A549 (cell line): ENCODE data around the gene GBE1. TPM values are rescaled to one million over a fixed set of nuclear protein-coding genes. Genes with fewer than 3 reads are reported as not detected.

Experiments
- ATAC-seq, 2 experiments: fragments of 200-7000 bp in 1 of 2; fragments of >200 bp in 1 of 2; cut with Nextera tagmentation in 1 of 2; cut with Tn5 transposase in 1 of 2; 3 replicates each; pipeline versions ENCODE4 v1.8.0 to v1.9.1; 2018 to 2020; ENCODE audit warnings: mild to moderate bottlenecking in 1 of 2, moderate library complexity in 1 of 2
- CTCF ChIA-PET: fragments of 300-600 bp; sonication (Branson Sonifier 250); formaldehyde crosslinking; extraction: SDS; loops from one replicate; lab custom pipeline; 2021; ENCODE audit warnings: antibody characterized with exemption, inconsistent platforms; lab: Yijun Ruan, JAX
- POLR2A ChIA-PET: fragments of 350-600 bp; formaldehyde crosslinking; extraction: SDS; loops from one replicate; lab custom pipeline; 2021; ENCODE audit warnings: antibody characterized with exemption, inconsistent platforms; lab: Yijun Ruan, JAX
- DNase-seq, 2 experiments: peaks; one replicate each; pipeline versions ENCODE4 v3.0.0 to v3.0.0-alpha.2; 2011 to 2016; ENCODE audit warnings: low read depth in 1 of 2, low spot score in 1 of 2
- FAIRE-seq: peaks from 2 replicates; lab custom pipeline; 2011; peaks lifted over from hg19 to GRCh38; lab: Jason Lieb, UNC
- H3K27ac ChIP-seq, 2 experiments: fragments of >200 bp; sonication (Bioruptor Twin); formaldehyde crosslinking; 3 replicates each; pipeline ENCODE4 v1.5.1; 2016 to 2017
- H3K4me1 ChIP-seq: fragments of >200 bp; sonication (Bioruptor Twin); formaldehyde crosslinking; 3 replicates; pipeline ENCODE4 v1.6.1; 2016
- H3K4me2 ChIP-seq: fragments of >200 bp; sonication (Bioruptor Twin); formaldehyde crosslinking; 3 replicates; pipeline ENCODE4 v1.6.1; 2016
- H3K4me3 ChIP-seq: fragments of >200 bp; sonication (Bioruptor Twin); formaldehyde crosslinking; 3 replicates; pipeline ENCODE4 v1.5.1; 2016
- H3K9me3 ChIP-seq: fragments of >200 bp; sonication (Bioruptor Twin); formaldehyde crosslinking; 3 replicates; pipeline ENCODE4 v1.6.1; 2016
- CEBPB ChIP-seq, 2 experiments: fragments of >200 bp in 1 of 2; sonication (Bioruptor Twin) in 1 of 2; formaldehyde crosslinking in 1 of 2; IDR thresholded peaks; 2 replicates each; pipeline ENCODE4 v1.6.1; 2012 to 2016
- CHD2 ChIP-seq: fragments of 150-350 bp; IDR thresholded peaks from 2 replicates; pipeline ENCODE4 v1.6.1; 2014; ENCODE audit warnings: low read length; ENCODE audit not compliant: partially characterized antibody
- CTCF ChIP-seq: fragments of >200 bp; sonication (Bioruptor Twin); formaldehyde crosslinking; IDR thresholded peaks from 3 replicates; pipeline ENCODE4 v1.5.1; 2016
- EHF ChIP-seq: fragments of 250-450 bp; sonication (Bioruptor Pico); IDR thresholded peaks from 2 replicates; pipeline ENCODE4 v1.5.0; 2020; ENCODE audit warnings: mild to moderate bottlenecking
- ELK1 ChIP-seq: fragments of 150-350 bp; IDR thresholded peaks from 2 replicates; pipeline ENCODE4 v1.6.1; 2014; ENCODE audit warnings: low read depth, mild to moderate bottlenecking, low read length
- FOSB ChIP-seq: fragments of 250-450 bp; sonication (Bioruptor Pico); IDR thresholded peaks from 2 replicates; pipeline ENCODE4 v1.5.0; 2020; ENCODE audit warnings: mild to moderate bottlenecking, moderate library complexity
- FOSL2 ChIP-seq, 2 experiments: fragments of 450-650 bp in 1 of 2; fragments of >200 bp in 1 of 2; sonication (Bioruptor Twin) in 1 of 2; formaldehyde crosslinking; IDR thresholded peaks; 2 replicates each; pipeline versions ENCODE4 v1.5.0 to v1.6.1; 2016 to 2020; ENCODE audit warnings: mild to moderate bottlenecking in 1 of 2, moderate library complexity in 1 of 2
- GATA3 ChIP-seq: IDR thresholded peaks from 2 replicates; pipeline ENCODE4 v1.6.1; 2012; ENCODE audit warnings: borderline replicate concordance
- HES2 ChIP-seq: fragments of >200 bp; sonication (Bioruptor Twin); formaldehyde crosslinking; IDR thresholded peaks from 2 replicates; pipeline ENCODE4 v1.6.1; 2016
- HEYL ChIP-seq: fragments of 250-450 bp; sonication (Bioruptor Pico); IDR thresholded peaks from 2 replicates; pipeline ENCODE4 v1.8.0; 2021; ENCODE audit warnings: mild to moderate bottlenecking, moderate library complexity
- HOXB13 ChIP-seq: fragments of 250-450 bp; sonication (Bioruptor Pico); IDR thresholded peaks from 2 replicates; pipeline ENCODE4 v1.5.0; 2020; ENCODE audit warnings: low read depth, mild to moderate bottlenecking, moderate library complexity
- HOXB5 ChIP-seq: fragments of 250-450 bp; sonication (Bioruptor Pico); IDR thresholded peaks from 2 replicates; pipeline ENCODE4 v1.5.0; 2020; ENCODE audit warnings: mild to moderate bottlenecking, moderate library complexity
- JUNB ChIP-seq: fragments of >200 bp; sonication (Bioruptor Twin); formaldehyde crosslinking; IDR thresholded peaks from 2 replicates; pipeline ENCODE4 v1.6.1; 2016
- MYC ChIP-seq: IDR thresholded peaks from 2 replicates; pipeline ENCODE4 v1.6.1; 2012; ENCODE audit warnings: mild to moderate bottlenecking, inconsistent platforms, low read length, improper control_type of control experiment, borderline replicate concordance
- NFE2L2 ChIP-seq: fragments of 150-350 bp; conservative IDR thresholded peaks from 2 replicates; pipeline ENCODE4 v1.6.1; 2014; ENCODE audit warnings: low read length
- NR3C1 ChIP-seq: fragments of >200 bp; sonication (Bioruptor Twin); formaldehyde crosslinking; IDR thresholded peaks from 3 replicates; pipeline ENCODE4 v1.6.1; 2017
- PHF8 ChIP-seq: fragments of 200-600 bp; sonication (generic); IDR thresholded peaks from 2 replicates; pipeline ENCODE4 v1.6.1; 2016; ENCODE audit warnings: low read depth, mild to moderate bottlenecking, antibody characterized with exemption, moderate library complexity, borderline replicate concordance
- POLR2A ChIP-seq: IDR thresholded peaks from 2 replicates; pipeline ENCODE4 v1.6.1; 2012; ENCODE audit warnings: mild to moderate bottlenecking, low read length
- RAD21 ChIP-seq, 2 experiments: fragments of >200 bp in 1 of 2; sonication (Bioruptor Twin) in 1 of 2; formaldehyde crosslinking in 1 of 2; IDR thresholded peaks in 1 of 2; conservative IDR thresholded peaks in 1 of 2; 2 replicates in 1 of 2; 3 replicates in 1 of 2; pipeline ENCODE4 v1.6.1; 2012 to 2018; ENCODE audit warnings: inconsistent platforms in 1 of 2
- RARB ChIP-seq: fragments of 250-450 bp; sonication (Bioruptor Pico); IDR thresholded peaks from 2 replicates; pipeline ENCODE4 v1.8.0; 2021; ENCODE audit warnings: mild to moderate bottlenecking, moderate library complexity
- RCOR1 ChIP-seq: fragments of 150-350 bp; IDR thresholded peaks from 2 replicates; pipeline ENCODE4 v1.6.1; 2014; ENCODE audit warnings: antibody characterized with exemption, low read length, low read depth
- REST ChIP-seq: fragments of 200-600 bp; sonication (generic); IDR thresholded peaks from 2 replicates; pipeline ENCODE4 v1.6.1; 2016; ENCODE audit warnings: antibody characterized with exemption, mild to moderate bottlenecking, moderate library complexity
- RNF2 ChIP-seq: fragments of 200-600 bp; sonication (generic); IDR thresholded peaks from 2 replicates; pipeline ENCODE4 v1.6.1; 2016; ENCODE audit warnings: low read depth, mild to moderate bottlenecking, antibody characterized with exemption, moderate library complexity, borderline replicate concordance
- SMC3 ChIP-seq: fragments of >200 bp; sonication (Bioruptor Twin); formaldehyde crosslinking; IDR thresholded peaks from 3 replicates; pipeline ENCODE4 v1.6.1; 2018; ENCODE audit warnings: inconsistent platforms
- ZC3H11A ChIP-seq: fragments of 450-650 bp; IDR thresholded peaks from 2 replicates; pipeline ENCODE4 v1.6.1; 2014; ENCODE audit warnings: antibody characterized with exemption, mild to moderate bottlenecking
- ZSCAN20 ChIP-seq: fragments of 250-450 bp; sonication (Bioruptor Pico); IDR thresholded peaks from 2 replicates; pipeline ENCODE4 v1.8.0; 2022; ENCODE audit warnings: mild to moderate bottlenecking, moderate library complexity
- polyA plus RNA-seq, 4 experiments: library from polyadenylated mRNA; depleted of rRNA in 3 of 4; stranded (reverse); fragments of >200 nt; fragmentation: RNase III in 1 of 4; extraction: RNeasy Plus Mini Kit Qiagen cat#74134 plus additional on column Dnase treatment in 1 of 4; gene quantifications; 2 replicates in 3 of 4; 3 replicates in 1 of 4; pipeline ENCODE4 v1.2.3, GENCODE V29; 2011 to 2017
- TF ChIP-seq, protein P1 (sequence below): IDR thresholded peaks from 2 replicates; pipeline ENCODE4 v1.6.1; 2012; ENCODE audit warnings: low read depth, borderline replicate concordance

The GBE1 gene
- polyA plus RNA-seq, 2 of the 4 experiments (the other 2 are of a cell fraction) = 39.5 to 55.0 TPM

GRCh38 chr3:81666502-81667121 lies 94.8 kb downstream of the GBE1 start:
- POLR2A ChIA-PET = no interaction called here
- TF ChIP-seq JUNB = no peak
- TF ChIP-seq HES2 = no peak
- TF ChIP-seq FOSL2 (IDR thresholded peaks at IDR 0.05) = no peak
- no peak for TF ChIP-seq FOSL2 (CRISPR knock-in tag; IDR thresholded peaks at IDR 0.05)
- TF ChIP-seq CTCF = peak; percentile 87
- TF ChIP-seq RARB (CRISPR knock-in tag) = no peak
- no peak for TF ChIP-seq FOSB (CRISPR knock-in tag)
- TF ChIP-seq RNF2 = no peak
- no peak for TF ChIP-seq HOXB5 (CRISPR knock-in tag)
- TF ChIP-seq POLR2A = no peak
- TF ChIP-seq RCOR1 = no peak
- no peak for TF ChIP-seq CHD2
- no peak for TF ChIP-seq REST
- peak; percentile 87 for TF ChIP-seq SMC3
- TF ChIP-seq HEYL (CRISPR knock-in tag) = no peak
- TF ChIP-seq HOXB13 (CRISPR knock-in tag) = no peak
- no peak for TF ChIP-seq CEBPB (IDR thresholded peaks at IDR 0.05)
- no peak for TF ChIP-seq NFE2L2
- TF ChIP-seq RAD21 (conservative IDR thresholded peaks at IDR 0.05 in 1 of 2, IDR thresholded peaks at IDR 0.05 in 1 of 2) = peak; percentile 92 to 94
- no peak for TF ChIP-seq ZSCAN20 (CRISPR knock-in tag)
- no peak for TF ChIP-seq EHF (CRISPR knock-in tag)
- TF ChIP-seq ZC3H11A = no peak
- no peak for TF ChIP-seq NR3C1
- TF ChIP-seq, protein P1, sequence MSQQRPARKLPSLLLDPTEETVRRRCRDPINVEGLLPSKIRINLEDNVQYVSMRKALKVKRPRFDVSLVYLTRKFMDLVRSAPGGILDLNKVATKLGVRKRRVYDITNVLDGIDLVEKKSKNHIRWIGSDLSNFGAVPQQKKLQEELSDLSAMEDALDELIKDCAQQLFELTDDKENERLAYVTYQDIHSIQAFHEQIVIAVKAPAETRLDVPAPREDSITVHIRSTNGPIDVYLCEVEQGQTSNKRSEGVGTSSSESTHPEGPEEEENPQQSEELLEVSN = no peak
- no peak for TF ChIP-seq MYC
- no peak for TF ChIP-seq PHF8
- no peak for TF ChIP-seq ELK1
- TF ChIP-seq GATA3 = no peak
- Histone ChIP-seq H3K27ac (no peak overlapping the region), H3K9me3 (no peaks in the 10 kb centered on the region), H3K4me1 (peaks cover 12% of the 10 kb centered on the region; the same call in 2 of the 3 replicates), H3K4me3 (no peak overlapping the region), H3K4me2 (no peak overlapping the region)
- CTCF ChIA-PET = interaction anchor here (0.7 to 1.5 kb wide), 14 partner anchors 9 to 467 kb away, joined by 3 to 7 read pairs (median 3); no protein-coding TSS in a partner anchor
- DNase-seq = peak in 1 of 2 experiments; percentile 46
- peak in 1 of 2 experiments; percentile 60; a peak in 2 of 6 replicates for ATAC-seq
- FAIRE-seq = peak; percentile 51
